Smooth muscle cell (in vitro differentiated cells): ENCODE measurements around the gene GPR157. TPM values are rescaled to one million over a fixed set of nuclear protein-coding genes. Genes with fewer than 3 reads are reported as not detected.

Experiments
- microRNA counts: library from miRNA; unstranded; fragments of <30 nt; microRNA quantifications from one replicate; lab custom pipeline; 2016
- polyA plus RNA-seq: library from polyadenylated mRNA; unstranded; fragments of >200 nt; fragmentation: Nextera tagmentation; extraction: Ambion mirVana; gene quantifications from 2 replicates; pipeline ENCODE4 v1.2.1, GENCODE V29; 2016
- small RNA-seq: library from RNA; depleted of rRNA; stranded (forward); fragments of <200 nt; gene quantifications from one replicate; pipeline ENCODE3, GENCODE V24; 2014
- total RNA-seq: library from RNA; depleted of rRNA; stranded (reverse); fragments of >200 nt; gene quantifications from 2 replicates; pipeline ENCODE4 v1.2.3, GENCODE V29; 2014

GPR157 gene
- total and polyA plus RNA-seq, 2 experiments from 2014 or later = 1.6 to 2.8 TPM

MicroRNAs within 50 kb of the gene (microRNA counts, 767-probe panel; counts per million panel counts)
- microRNA hsa-miR-34a-5p (lab: Ali Mortazavi, UCI) = 8,479 counts per million, percentile 62 among the panel's probes with 10 or more counts

Small RNA genes lying within 50 kb of the gene (small RNA-seq; reads per million reads assigned to genes)
- gene RF00424 = not detected

Other genes starting within 250 kb of the GPR157 start
- gene CA6, start 183.2 kb downstream of the GPR157 start, total RNA-seq = not detected in 2 replicates
- gene CA6, start 183.2 kb downstream of the GPR157 start, polyA plus RNA-seq = not detected in 2 replicates
- not detected in 2 replicates for gene SLC2A7, start 102.7 kb downstream of the GPR157 start, total RNA-seq
- not detected in 2 replicates for gene SLC2A7, start 102.7 kb downstream of the GPR157 start, polyA plus RNA-seq
- gene SLC2A5, start 59.5 kb downstream of the GPR157 start, total RNA-seq = 0.04 and 0.09 TPM in 2 replicates
- not detected in 2 replicates for gene SLC2A5, start 59.5 kb downstream of the GPR157 start, polyA plus RNA-seq
- gene H6PD, start 105.7 kb upstream of the GPR157 start, total RNA-seq = 15.1 and 17.3 TPM in 2 replicates
- 13.6 and 15.3 TPM in 2 replicates for gene H6PD, start 105.7 kb upstream of the GPR157 start, polyA plus RNA-seq
- gene SPSB1, start 163.8 kb upstream of the GPR157 start, total RNA-seq = 27.6 and 38.0 TPM in 2 replicates
- gene SPSB1, start 163.8 kb upstream of the GPR157 start, polyA plus RNA-seq = 37.0 and 44.5 TPM in 2 replicates